Retinal pigment epithelial cell (primary cell): ENCODE data around the gene ELP4.
A peak's percentile ranks its signal among the peaks of the same experiment; 100 is the strongest.

Source experiments
- DNase-seq: peaks from one replicate; pipeline ENCODE4 v3.0.0-alpha.2; 2010; ENCODE audit warnings: low read depth
- H3K4me3 ChIP-seq: 2 replicates; pipeline ENCODE4 v1.5.1; 2011; ENCODE audit warnings: mild to moderate bottlenecking, low read length, control low read depth, moderate library complexity
- TF ChIP-seq, protein P1 (sequence below): conservative IDR thresholded peaks from 2 replicates; pipeline ENCODE4 v1.5.1; 2011; ENCODE audit warnings: low read depth, low read length, control low read depth, inconsistent platforms

ELP4 gene

DNA sequence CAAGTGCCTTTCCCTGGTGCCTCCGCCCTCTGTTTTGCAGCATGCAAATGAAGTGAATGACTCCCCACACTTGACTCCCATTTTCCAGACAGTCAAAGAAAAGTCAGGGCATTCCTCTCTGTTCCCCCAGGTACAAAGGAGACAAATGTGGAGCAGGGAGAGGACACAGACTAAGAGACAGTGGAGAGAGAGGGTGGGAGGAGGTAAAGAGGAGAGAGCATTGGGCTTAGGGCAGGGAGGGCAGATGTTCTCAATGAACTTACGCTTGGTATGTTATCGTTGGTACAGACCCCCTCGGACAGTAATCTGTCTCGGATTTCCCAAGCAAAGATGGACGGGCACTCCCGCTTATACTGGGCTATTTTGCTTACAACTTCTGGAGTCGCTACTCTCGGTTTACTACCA, 291.7 kb downstream of the ELP4 start:
- no peak overlapping the region for H3K4me3 ChIP-seq
- TF ChIP-seq, protein P1, sequence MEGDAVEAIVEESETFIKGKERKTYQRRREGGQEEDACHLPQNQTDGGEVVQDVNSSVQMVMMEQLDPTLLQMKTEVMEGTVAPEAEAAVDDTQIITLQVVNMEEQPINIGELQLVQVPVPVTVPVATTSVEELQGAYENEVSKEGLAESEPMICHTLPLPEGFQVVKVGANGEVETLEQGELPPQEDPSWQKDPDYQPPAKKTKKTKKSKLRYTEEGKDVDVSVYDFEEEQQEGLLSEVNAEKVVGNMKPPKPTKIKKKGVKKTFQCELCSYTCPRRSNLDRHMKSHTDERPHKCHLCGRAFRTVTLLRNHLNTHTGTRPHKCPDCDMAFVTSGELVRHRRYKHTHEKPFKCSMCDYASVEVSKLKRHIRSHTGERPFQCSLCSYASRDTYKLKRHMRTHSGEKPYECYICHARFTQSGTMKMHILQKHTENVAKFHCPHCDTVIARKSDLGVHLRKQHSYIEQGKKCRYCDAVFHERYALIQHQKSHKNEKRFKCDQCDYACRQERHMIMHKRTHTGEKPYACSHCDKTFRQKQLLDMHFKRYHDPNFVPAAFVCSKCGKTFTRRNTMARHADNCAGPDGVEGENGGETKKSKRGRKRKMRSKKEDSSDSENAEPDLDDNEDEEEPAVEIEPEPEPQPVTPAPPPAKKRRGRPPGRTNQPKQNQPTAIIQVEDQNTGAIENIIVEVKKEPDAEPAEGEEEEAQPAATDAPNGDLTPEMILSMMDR, result no peak
- no peak for DNase-seq

DNA sequence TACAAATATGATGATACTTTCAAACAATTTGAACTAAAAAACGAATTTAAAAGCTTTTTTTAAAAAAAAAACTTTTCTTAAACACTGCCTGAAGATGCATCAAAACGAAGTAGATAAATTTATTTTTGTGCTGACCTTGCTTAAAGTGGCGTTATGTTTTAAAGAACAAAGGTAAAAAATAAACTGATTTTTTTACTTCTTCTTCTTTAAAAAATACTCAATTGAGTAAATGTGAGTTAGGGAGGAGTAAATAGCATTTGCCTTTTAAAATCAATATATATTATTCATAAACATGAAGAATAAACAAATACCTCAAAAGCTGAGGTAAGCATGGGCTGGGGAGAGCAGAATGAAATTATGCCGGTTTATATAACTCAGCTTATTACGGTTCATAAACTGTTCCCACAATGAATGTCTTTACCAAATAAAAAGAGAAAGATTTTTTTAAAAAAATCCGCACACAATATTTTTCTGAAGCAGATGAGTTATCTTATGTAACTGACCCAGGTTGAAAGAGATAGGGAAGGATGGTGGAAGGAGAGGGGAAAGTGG, 292.5 kb downstream of the ELP4 start:
- TF ChIP-seq, protein P1, result no peak
- no peak for DNase-seq
- H3K4me3 ChIP-seq, result no peak overlapping the region

DNA sequence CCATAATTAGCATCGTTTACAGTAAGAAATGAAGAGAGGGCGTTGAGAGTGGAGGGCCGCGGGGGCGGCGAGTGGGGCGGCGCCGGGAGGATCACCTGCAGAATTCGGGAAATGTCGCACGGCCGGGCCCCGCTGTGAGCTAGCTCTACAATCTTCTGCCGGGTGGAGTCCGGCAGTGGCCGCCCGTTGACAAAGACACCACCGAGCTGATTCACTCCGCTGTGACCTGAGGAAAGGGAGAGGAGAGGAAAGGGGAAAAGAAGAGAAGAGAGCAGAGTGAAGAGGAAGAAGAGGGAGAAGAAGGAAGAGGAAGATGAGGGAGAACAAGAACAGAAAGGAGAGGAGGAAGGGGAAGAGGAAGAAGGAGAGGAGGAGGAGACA, 293.0 kb downstream of the ELP4 start:
- TF ChIP-seq, protein P1, result no peak
- H3K4me3 ChIP-seq, result peak overlapping the region; percentile 42
- DNase-seq, result no peak

DNA sequence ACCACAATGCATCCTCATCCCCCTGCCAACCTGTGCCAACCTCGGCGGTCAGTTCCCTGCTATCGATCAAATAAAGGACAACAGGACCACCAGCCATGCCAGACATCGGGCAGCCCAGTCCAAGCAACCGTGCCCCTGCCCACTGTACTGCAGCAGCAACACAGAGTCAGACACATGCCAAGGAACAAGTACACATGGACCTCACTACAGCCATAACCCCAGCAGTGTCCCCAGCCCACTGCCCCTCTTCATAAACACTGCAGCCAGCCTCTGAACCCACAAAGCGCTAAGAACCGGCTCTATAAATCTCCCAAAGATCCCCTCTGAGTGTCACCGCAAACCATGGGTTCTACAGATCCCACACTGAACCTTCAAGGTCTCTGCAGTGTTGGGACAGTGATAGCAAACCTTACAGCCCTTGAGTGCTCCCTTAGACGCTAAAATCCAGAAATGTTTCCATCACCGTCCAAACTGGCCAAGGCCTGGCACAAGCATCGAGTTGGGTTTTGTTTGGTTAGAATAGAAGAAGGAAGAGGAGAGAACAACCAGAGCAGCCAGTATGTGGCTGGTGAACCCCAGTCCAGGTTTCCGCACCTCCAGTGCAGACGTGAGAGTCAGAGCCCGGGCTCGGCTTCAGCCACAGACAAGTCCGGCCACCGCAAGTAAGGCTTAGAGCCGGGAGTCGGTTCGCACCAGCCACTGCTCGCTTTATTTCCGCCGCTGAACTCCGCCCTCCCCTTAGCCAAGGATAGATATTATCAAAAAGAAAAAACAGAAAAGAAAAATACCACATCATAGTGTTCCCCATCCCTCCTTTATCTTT, 293.6 kb downstream of the ELP4 start:
- H3K4me3 ChIP-seq, result peak overlapping the region; percentile 42
- no peak for DNase-seq
- TF ChIP-seq, protein P1, result no peak

DNA sequence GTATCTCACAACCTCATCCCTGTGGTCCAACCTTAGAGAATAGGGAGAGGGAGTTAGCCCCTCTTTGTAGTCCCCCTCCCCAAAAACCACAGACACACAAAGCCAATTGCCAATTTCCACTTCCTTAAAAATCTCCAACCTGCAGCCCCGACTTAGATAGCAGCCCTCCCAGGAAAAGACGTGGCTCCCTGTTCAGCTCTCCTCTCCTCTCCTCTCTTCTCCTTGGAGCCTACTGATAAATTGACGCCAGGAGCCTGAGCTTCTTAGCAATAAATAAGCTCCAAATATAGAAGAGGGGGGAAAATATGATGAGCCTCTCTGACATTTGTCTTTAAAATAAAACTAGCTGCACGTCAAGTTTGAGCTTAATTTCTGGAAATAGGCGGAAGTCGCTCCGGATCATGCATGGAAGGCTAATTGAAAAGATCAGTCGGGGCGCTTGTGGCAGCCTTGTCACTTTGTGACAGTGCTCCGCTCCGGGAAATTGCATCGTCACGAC, 294.3 kb downstream of the ELP4 start:
- TF ChIP-seq, protein P1, result no peak
- DNase-seq, result no peak
- H3K4me3 ChIP-seq, result peak overlapping the region; percentile 42

DNA sequence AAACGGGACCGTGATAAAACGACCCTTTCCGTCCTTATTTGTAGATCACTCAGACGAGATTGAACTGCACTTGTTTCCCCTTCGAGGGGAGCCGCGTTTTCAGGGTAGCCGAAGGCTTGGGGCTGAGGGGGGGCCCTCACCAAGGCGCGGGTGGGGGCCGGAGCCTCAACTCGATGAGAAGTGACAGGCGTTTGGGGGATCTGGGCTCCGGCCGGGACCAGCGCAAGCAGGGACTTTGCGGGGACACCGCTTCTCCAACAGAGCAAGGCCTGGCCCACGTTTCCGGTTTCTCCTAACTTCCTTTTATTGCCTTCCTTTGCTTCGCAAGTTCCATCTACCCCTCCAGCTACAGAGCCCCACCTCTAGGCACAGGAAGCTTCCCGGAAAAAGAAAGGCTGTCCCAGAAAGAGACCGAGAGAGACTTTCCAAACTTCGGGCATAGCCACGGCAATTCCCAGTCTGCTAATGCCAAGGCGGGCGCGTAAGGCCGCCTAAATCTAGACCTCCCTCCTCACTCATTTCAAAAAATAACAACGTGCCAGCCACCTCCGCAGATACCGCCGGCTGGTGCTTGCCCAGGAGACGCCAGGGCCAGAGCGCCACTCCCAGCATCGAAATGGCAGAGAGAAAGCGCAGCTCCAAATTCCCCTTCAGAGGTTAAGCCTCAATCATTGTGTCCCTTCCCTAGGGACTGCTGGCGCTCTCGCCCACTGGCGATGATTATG, 294.9 kb downstream of the ELP4 start:
- H3K4me3 ChIP-seq, result peak overlapping the region; percentile 42
- DNase-seq, result no peak
- TF ChIP-seq, protein P1, result no peak
